ENCODE results near the gene TEAD3.

DNA sequence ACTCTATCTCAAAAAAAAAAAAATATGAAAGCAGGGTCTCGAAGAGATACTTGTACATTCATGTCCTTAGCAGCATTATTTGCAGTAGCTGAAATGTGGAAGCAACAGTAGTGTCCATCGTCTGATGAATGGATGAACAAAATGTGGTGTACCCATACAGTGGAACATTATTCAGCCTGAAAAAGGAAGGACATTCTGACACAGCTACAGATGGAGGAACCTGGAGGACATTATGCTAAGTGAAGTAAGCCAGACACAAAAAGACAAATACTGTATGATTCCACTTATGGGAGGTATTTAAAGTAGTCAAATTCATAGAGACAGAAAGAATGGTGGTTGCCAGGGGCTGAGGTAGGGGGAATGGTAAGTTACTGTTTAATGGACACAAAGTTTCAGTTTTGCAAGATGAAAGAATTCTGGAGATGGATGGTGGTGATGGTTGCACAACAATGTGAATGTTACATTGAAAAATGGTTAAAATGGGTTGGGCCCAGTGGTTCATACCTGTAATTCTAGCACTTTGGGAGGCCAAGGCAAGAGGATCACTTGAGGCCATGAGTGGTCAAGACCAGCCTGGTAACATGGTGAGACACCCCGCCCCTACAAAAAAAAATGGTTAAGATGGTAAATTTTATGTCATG, 27.6 kb upstream of the TEAD3 start:
- TF ChIP-seq, protein P1, sequence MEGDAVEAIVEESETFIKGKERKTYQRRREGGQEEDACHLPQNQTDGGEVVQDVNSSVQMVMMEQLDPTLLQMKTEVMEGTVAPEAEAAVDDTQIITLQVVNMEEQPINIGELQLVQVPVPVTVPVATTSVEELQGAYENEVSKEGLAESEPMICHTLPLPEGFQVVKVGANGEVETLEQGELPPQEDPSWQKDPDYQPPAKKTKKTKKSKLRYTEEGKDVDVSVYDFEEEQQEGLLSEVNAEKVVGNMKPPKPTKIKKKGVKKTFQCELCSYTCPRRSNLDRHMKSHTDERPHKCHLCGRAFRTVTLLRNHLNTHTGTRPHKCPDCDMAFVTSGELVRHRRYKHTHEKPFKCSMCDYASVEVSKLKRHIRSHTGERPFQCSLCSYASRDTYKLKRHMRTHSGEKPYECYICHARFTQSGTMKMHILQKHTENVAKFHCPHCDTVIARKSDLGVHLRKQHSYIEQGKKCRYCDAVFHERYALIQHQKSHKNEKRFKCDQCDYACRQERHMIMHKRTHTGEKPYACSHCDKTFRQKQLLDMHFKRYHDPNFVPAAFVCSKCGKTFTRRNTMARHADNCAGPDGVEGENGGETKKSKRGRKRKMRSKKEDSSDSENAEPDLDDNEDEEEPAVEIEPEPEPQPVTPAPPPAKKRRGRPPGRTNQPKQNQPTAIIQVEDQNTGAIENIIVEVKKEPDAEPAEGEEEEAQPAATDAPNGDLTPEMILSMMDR (conservative IDR thresholded peaks at IDR 0.05; ENCODE audit: low read depth in 2 of 2): no peak
- TF ChIP-seq EZH2phosphoT487 (IDR thresholded peaks at IDR 0.05; ENCODE audit: unreplicated experiment) (no peak), EZH2 (IDR thresholded peaks at IDR 0.05; ENCODE audit: low read depth, unreplicated experiment) (no peak), ZNF114 (CRISPR knock-in tag; IDR thresholded peaks at IDR 0.05) (no peak), CREB1 (CRISPR knock-in tag; IDR thresholded peaks at IDR 0.05; ENCODE audit: low read depth) (no peak), POLR2AphosphoS5 (IDR thresholded peaks at IDR 0.05; ENCODE audit: low read depth) (no peak), STAT1 (IDR thresholded peaks at IDR 0.05; ENCODE audit: unreplicated experiment) (no peak), NANOG (IDR thresholded peaks at IDR 0.05; ENCODE audit: borderline replicate concordance) (no peak), JUNB (IDR thresholded peaks at IDR 0.05; ENCODE audit: unreplicated experiment) (no peak), ZNF331 (CRISPR knock-in tag; IDR thresholded peaks at IDR 0.05; ENCODE audit: low read depth) (no peak)
- TF ChIP-seq, protein P2, sequence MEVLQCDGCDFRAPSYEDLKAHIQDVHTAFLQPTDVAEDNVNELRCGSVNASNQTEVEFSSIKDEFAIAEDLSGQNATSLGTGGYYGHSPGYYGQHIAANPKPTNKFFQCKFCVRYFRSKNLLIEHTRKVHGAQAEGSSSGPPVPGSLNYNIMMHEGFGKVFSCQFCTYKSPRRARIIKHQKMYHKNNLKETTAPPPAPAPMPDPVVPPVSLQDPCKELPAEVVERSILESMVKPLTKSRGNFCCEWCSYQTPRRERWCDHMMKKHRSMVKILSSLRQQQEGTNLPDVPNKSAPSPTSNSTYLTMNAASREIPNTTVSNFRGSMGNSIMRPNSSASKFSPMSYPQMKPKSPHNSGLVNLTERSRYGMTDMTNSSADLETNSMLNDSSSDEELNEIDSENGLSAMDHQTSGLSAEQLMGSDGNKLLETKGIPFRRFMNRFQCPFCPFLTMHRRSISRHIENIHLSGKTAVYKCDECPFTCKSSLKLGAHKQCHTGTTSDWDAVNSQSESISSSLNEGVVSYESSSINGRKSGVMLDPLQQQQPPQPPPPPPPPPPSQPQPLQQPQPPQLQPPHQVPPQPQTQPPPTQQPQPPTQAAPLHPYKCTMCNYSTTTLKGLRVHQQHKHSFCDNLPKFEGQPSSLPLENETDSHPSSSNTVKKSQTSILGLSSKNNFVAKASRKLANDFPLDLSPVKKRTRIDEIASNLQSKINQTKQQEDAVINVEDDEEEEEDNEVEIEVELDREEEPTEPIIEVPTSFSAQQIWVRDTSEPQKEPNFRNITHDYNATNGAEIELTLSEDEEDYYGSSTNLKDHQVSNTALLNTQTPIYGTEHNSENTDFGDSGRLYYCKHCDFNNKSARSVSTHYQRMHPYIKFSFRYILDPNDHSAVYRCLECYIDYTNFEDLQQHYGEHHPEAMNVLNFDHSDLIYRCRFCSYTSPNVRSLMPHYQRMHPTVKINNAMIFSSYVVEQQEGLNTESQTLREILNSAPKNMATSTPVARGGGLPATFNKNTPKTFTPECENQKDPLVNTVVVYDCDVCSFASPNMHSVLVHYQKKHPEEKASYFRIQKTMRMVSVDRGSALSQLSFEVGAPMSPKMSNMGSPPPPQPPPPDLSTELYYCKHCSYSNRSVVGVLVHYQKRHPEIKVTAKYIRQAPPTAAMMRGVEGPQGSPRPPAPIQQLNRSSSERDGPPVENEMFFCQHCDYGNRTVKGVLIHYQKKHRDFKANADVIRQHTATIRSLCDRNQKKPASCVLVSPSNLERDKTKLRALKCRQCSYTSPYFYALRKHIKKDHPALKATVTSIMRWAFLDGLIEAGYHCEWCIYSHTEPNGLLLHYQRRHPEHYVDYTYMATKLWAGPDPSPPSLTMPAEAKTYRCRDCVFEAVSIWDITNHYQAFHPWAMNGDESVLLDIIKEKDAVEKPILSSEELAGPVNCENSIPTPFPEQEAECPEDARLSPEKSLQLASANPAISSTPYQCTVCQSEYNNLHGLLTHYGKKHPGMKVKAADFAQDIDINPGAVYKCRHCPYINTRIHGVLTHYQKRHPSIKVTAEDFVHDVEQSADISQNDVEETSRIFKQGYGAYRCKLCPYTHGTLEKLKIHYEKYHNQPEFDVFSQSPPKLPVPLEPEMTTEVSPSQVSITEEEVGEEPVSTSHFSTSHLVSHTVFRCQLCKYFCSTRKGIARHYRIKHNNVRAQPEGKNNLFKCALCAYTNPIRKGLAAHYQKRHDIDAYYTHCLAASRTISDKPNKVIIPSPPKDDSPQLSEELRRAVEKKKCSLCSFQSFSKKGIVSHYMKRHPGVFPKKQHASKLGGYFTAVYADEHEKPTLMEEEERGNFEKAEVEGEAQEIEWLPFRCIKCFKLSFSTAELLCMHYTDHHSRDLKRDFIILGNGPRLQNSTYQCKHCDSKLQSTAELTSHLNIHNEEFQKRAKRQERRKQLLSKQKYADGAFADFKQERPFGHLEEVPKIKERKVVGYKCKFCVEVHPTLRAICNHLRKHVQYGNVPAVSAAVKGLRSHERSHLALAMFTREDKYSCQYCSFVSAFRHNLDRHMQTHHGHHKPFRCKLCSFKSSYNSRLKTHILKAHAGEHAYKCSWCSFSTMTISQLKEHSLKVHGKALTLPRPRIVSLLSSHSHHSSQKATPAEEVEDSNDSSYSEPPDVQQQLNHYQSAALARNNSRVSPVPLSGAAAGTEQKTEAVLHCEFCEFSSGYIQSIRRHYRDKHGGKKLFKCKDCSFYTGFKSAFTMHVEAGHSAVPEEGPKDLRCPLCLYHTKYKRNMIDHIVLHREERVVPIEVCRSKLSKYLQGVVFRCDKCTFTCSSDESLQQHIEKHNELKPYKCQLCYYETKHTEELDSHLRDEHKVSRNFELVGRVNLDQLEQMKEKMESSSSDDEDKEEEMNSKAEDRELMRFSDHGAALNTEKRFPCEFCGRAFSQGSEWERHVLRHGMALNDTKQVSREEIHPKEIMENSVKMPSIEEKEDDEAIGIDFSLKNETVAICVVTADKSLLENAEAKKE (CRISPR knock-in tag; IDR thresholded peaks at IDR 0.05): no peak
- TF ChIP-seq, protein P3, sequence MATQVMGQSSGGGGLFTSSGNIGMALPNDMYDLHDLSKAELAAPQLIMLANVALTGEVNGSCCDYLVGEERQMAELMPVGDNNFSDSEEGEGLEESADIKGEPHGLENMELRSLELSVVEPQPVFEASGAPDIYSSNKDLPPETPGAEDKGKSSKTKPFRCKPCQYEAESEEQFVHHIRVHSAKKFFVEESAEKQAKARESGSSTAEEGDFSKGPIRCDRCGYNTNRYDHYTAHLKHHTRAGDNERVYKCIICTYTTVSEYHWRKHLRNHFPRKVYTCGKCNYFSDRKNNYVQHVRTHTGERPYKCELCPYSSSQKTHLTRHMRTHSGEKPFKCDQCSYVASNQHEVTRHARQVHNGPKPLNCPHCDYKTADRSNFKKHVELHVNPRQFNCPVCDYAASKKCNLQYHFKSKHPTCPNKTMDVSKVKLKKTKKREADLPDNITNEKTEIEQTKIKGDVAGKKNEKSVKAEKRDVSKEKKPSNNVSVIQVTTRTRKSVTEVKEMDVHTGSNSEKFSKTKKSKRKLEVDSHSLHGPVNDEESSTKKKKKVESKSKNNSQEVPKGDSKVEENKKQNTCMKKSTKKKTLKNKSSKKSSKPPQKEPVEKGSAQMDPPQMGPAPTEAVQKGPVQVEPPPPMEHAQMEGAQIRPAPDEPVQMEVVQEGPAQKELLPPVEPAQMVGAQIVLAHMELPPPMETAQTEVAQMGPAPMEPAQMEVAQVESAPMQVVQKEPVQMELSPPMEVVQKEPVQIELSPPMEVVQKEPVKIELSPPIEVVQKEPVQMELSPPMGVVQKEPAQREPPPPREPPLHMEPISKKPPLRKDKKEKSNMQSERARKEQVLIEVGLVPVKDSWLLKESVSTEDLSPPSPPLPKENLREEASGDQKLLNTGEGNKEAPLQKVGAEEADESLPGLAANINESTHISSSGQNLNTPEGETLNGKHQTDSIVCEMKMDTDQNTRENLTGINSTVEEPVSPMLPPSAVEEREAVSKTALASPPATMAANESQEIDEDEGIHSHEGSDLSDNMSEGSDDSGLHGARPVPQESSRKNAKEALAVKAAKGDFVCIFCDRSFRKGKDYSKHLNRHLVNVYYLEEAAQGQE (IDR thresholded peaks at IDR 0.05; ENCODE audit: unreplicated experiment): no peak
- TF ChIP-seq, protein P4, sequence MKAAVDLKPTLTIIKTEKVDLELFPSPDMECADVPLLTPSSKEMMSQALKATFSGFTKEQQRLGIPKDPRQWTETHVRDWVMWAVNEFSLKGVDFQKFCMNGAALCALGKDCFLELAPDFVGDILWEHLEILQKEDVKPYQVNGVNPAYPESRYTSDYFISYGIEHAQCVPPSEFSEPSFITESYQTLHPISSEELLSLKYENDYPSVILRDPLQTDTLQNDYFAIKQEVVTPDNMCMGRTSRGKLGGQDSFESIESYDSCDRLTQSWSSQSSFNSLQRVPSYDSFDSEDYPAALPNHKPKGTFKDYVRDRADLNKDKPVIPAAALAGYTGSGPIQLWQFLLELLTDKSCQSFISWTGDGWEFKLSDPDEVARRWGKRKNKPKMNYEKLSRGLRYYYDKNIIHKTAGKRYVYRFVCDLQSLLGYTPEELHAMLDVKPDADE (IDR thresholded peaks at IDR 0.05): no peak

Data from GM23338 (cell line).